ENCODE measurements around the gene RFT1. TPM values are rescaled to one million over a fixed set of nuclear protein-coding genes. Genes with fewer than 3 reads are reported as not detected.

Gene RFT1
- total RNA-seq, 6 experiments from 2014 or later: 9.3 to 12.4 (median 10.4) TPM

GRCh38 chr3:53044711-53045517 is 85.3 kb downstream of the RFT1 start:
- intact Hi-C loops (cut with DNase I): no loop called here
- ATAC-seq: peak; percentile 60 to 76 (median 66)
- under 1% methylated on average over 17 of the region's 101 CpGs for WGBS (ENCODE audit: insufficient coverage, low coverage, low lambda C conversion rate, missing lambda C conversion rate)
- peak overlapping the region; percentile 68 to 93 (median 90) for H3K27ac ChIP-seq
- no peaks in the 10 kb centered on the region for H3K36me3 ChIP-seq
- TF ChIP-seq POLR2A (IDR thresholded peaks at IDR 0.05) (peak; percentile 55), CTCF (IDR thresholded peaks at IDR 0.05) (no peak)
- H3K4me1 ChIP-seq: peaks cover 0 to 30% (median 8%) of the 10 kb centered on the region in 4 donors
- no peaks in the 10 kb centered on the region for H3K27me3 ChIP-seq
- H3K9me3 ChIP-seq: no peaks in the 10 kb centered on the region
- peak; percentile 75 to 81 (median 79) for DNase-seq
- H3K4me3 ChIP-seq: peak overlapping the region; percentile 55 to 96 (median 75)

GRCh38 chr3:53044371-53044710 is 85.9 kb downstream of the RFT1 start:
- H3K36me3 ChIP-seq: no peaks in the 10 kb centered on the region
- H3K4me3 ChIP-seq: peak overlapping the region; percentile 55 to 96 (median 75)
- ATAC-seq: no peak
- H3K27ac ChIP-seq: peak overlapping the region in 2 of 3 donors; percentile 90 to 93
- no peak for TF ChIP-seq CTCF (IDR thresholded peaks at IDR 0.05)
- TF ChIP-seq POLR2A (IDR thresholded peaks at IDR 0.05): no peak
- no peaks in the 10 kb centered on the region for H3K27me3 ChIP-seq
- intact Hi-C loops (cut with DNase I): no loop called here
- H3K4me1 ChIP-seq: peaks cover 0 to 33% (median 10%) of the 10 kb centered on the region in 4 donors
- no peak for DNase-seq
- 20% methylated on average over 11 of the region's 11 CpGs for WGBS (ENCODE audit: insufficient coverage, low coverage, low lambda C conversion rate, missing lambda C conversion rate)
- no peaks in the 10 kb centered on the region for H3K9me3 ChIP-seq

- WGBS (ENCODE audit: insufficient coverage, low coverage, low lambda C conversion rate, missing lambda C conversion rate): 54% methylated on average over 2 of the region's 2 CpGs
- no peak overlapping the region for H3K27ac ChIP-seq
- intact Hi-C loops (cut with DNase I): no loop called here
- H3K36me3 ChIP-seq: no peaks in the 10 kb centered on the region
- DNase-seq (no peak), ATAC-seq (no peak)
- no peaks in the 10 kb centered on the region for H3K27me3 ChIP-seq
- no peak for TF ChIP-seq CTCF (IDR thresholded peaks at IDR 0.05)
- no peak for TF ChIP-seq POLR2A (IDR thresholded peaks at IDR 0.05)
- peaks cover 0 to 39% (median 13%) of the 10 kb centered on the region in 4 donors for H3K4me1 ChIP-seq
- H3K9me3 ChIP-seq: no peaks in the 10 kb centered on the region
- H3K4me3 ChIP-seq: peak overlapping the region in 1 of 3 donors; percentile 96
Observed at GRCh38 chr3:53043738-53044137, 86.5 kb downstream of the RFT1 start.

GRCh38 chr3:53042651-53043050 is 87.6 kb downstream of the RFT1 start:
- no peaks in the 10 kb centered on the region for H3K36me3 ChIP-seq
- no peak overlapping the region for H3K27ac ChIP-seq
- intact Hi-C loops (cut with DNase I): no loop called here
- no peaks in the 10 kb centered on the region for H3K27me3 ChIP-seq
- no peak for ATAC-seq
- H3K4me3 ChIP-seq: no peak overlapping the region
- TF ChIP-seq POLR2A (IDR thresholded peaks at IDR 0.05): no peak
- no peak for TF ChIP-seq CTCF (IDR thresholded peaks at IDR 0.05)
- 83% methylated on average over 3 of the region's 3 CpGs for WGBS (ENCODE audit: insufficient coverage, low coverage, low lambda C conversion rate, missing lambda C conversion rate)
- DNase-seq: no peak
- H3K4me1 ChIP-seq: peaks cover 0 to 45% (median 15%) of the 10 kb centered on the region in 4 donors
- no peaks in the 10 kb centered on the region for H3K9me3 ChIP-seq
